Neutrophil (primary cell): ENCODE results near the gene IRS1.

ENCODE experiments used
- H3K27ac ChIP-seq: fragments of 200-600 bp; sonication (generic); 2 replicates; pipeline ENCODE4 v1.5.1; 2016; ENCODE audit warnings: mild to moderate bottlenecking, moderate library complexity
- H3K27me3 ChIP-seq: fragments of 200-600 bp; sonication (generic); 2 replicates; pipeline ENCODE4 v1.6.0; 2016; ENCODE audit warnings: mild to moderate bottlenecking
- H3K36me3 ChIP-seq: fragments of 200-600 bp; sonication (generic); 2 replicates; pipeline ENCODE4 v1.5.1; 2017
- H3K4me1 ChIP-seq, 2 experiments: fragments of 200-600 bp in 1 of 2; sonication (generic) in 1 of 2; 1 replicate in 1 of 2; 2 replicates in 1 of 2; pipeline versions ENCODE4 v1.5.1 to v1.6.1; 2013 to 2016; ENCODE audit warnings: low read depth in 1 of 2, low read length in 1 of 2, mild to moderate bottlenecking in 1 of 2, moderate library complexity in 1 of 2; ENCODE audit not compliant: control insufficient read depth in 1 of 2, insufficient read depth in 1 of 2
- H3K4me3 ChIP-seq, 2 experiments: fragments of 200-600 bp in 1 of 2; sonication (generic) in 1 of 2; 1 replicate in 1 of 2; 2 replicates in 1 of 2; pipeline ENCODE4 v1.5.1; 2013 to 2016; ENCODE audit warnings: low read depth in 1 of 2, low read length in 1 of 2, mild to moderate bottlenecking in 1 of 2, moderate library complexity in 1 of 2
- H3K9me3 ChIP-seq: fragments of 200-600 bp; sonication (generic); 2 replicates; pipeline ENCODE4 v1.5.1; 2016
- CTCF ChIP-seq: fragments of 200-600 bp; sonication (generic); IDR thresholded peaks from 2 replicates; pipeline ENCODE4 v1.5.1; 2016; ENCODE audit warnings: antibody characterized with exemption

IRS1 gene

GRCh38 chr2:226733189-226733858 lies 66.3 kb downstream of the IRS1 start:
- no peak overlapping the region for H3K4me3 ChIP-seq
- no peaks in the 10 kb centered on the region for H3K36me3 ChIP-seq
- H3K4me1 ChIP-seq: no peaks in the 10 kb centered on the region
- no peak for TF ChIP-seq CTCF
- peaks cover 4% of the 10 kb centered on the region for H3K27me3 ChIP-seq
- H3K9me3 ChIP-seq: no peaks in the 10 kb centered on the region
- H3K27ac ChIP-seq: no peak overlapping the region

- Histone ChIP-seq H3K27me3 (peaks cover 10% of the 10 kb centered on the region), H3K9me3 (no peaks in the 10 kb centered on the region), H3K4me1 (no peaks in the 10 kb centered on the region), H3K36me3 (no peaks in the 10 kb centered on the region), H3K4me3 (no peak overlapping the region), H3K27ac (no peak overlapping the region)
- no peak for TF ChIP-seq CTCF
These were observed 67.0 kb downstream of the IRS1 start for GRCh38 chr2:226732478-226733188.

- Histone ChIP-seq H3K27ac (no peak overlapping the region), H3K4me3 (no peak overlapping the region), H3K4me1 (no peaks in the 10 kb centered on the region), H3K27me3 (peaks cover 32% of the 10 kb centered on the region), H3K36me3 (no peaks in the 10 kb centered on the region), H3K9me3 (no peaks in the 10 kb centered on the region)
- no peak for TF ChIP-seq CTCF
These were observed 69.1 kb downstream of the IRS1 start for GRCh38 chr2:226730481-226730880.

GRCh38 chr2:226728996-226729395 lies 70.6 kb downstream of the IRS1 start:
- TF ChIP-seq CTCF: no peak
- Histone ChIP-seq H3K9me3 (no peaks in the 10 kb centered on the region), H3K27ac (no peak overlapping the region), H3K27me3 (peaks cover 47% of the 10 kb centered on the region), H3K36me3 (no peaks in the 10 kb centered on the region), H3K4me1 (no peaks in the 10 kb centered on the region), H3K4me3 (no peak overlapping the region)

- Histone ChIP-seq H3K27ac (no peak overlapping the region), H3K27me3 (peaks cover 58% of the 10 kb centered on the region), H3K4me1 (no peaks in the 10 kb centered on the region), H3K9me3 (no peaks in the 10 kb centered on the region), H3K4me3 (no peak overlapping the region), H3K36me3 (no peaks in the 10 kb centered on the region)
- no peak for TF ChIP-seq CTCF
These were observed 72.4 kb downstream of the IRS1 start for GRCh38 chr2:226727251-226727650.
